ENCODE results near the gene ENTPD6.

ENTPD6 gene

DNA sequence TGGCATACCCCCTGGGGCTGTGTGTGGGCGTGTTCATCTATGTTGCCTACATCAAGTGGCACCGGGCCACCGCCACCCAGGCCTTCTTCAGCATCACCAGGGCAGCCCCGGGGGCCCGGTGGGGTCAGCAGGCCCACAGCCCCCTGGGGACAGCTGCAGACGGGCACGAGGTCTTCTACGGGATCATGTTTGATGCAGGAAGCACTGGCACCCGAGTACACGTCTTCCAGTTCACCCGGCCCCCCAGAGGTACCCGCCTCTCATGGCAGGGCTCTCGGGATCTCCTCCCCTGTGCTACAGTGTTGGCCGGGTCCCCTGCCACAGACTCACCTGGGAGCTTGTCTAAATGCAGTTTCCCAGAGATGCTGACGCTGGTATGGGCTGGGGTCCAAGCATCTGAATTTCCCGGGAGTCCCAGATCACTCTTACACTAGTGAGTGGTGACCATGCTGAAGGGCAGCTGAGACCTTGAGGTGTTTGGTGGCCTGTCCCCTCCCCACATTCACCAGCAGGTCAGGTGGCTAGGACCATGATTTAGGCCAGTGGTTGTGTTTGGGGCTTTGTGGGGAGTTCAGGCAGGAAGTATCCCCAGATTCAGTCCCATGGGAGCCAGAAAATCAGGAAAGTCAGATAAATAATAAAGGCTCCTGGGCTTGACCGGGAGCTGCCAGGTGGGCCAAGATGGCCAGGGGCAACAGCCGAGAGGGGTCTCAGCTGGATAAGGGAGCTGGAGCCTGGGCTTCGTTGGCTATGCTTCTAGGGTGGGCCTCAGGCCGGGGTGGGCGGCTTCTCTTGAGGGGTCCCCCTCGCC, 11.8 kb downstream of the ENTPD6 start:
- no peak overlapping the region for H3K4me3 ChIP-seq
- peaks cover 38% of the 10 kb centered on the region for H3K4me1 ChIP-seq
- H3K27me3 ChIP-seq: no peaks in the 10 kb centered on the region
- peaks cover 30% of the 10 kb centered on the region for H4K20me1 ChIP-seq
- no peak overlapping the region for H3K4me2 ChIP-seq
- H3K9ac ChIP-seq: no peak overlapping the region
- H3K9me3 ChIP-seq: no peaks in the 10 kb centered on the region
- H3K27ac ChIP-seq: no peak overlapping the region
- TF ChIP-seq Cebpa-rat (IDR thresholded peaks at IDR 0.05): no peak
- peaks cover 51% of the 10 kb centered on the region for H3K36me3 ChIP-seq

DNA sequence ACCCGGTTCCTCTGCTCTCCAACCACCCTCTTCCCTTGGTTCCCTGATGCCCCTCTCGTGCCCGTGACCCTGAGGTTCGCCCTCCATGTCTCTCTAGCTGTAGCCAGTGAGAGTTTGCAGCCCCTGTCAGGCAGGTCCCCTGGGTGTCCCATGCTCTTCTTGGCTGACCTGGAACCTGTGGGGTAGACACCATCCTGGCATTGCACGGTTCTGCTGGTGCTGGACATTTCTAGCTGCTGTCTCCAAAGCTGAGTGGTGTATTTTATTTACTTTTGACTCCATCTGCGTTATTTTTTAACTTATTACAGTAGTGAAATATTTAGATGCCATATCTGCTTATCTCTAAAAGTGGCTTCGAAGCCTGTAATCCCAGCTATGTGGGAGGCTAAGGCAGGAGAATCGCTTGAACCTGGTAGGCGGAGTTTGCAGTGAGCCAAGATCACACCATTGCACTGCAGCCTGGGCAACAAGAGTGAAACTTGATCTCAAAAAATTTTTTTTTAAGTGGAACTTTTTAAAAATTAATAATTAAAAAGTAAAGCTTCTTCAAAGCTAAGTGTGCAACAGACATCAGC, 12.5 kb downstream of the ENTPD6 start:
- TF ChIP-seq Cebpa-rat (IDR thresholded peaks at IDR 0.05): no peak
- no peak overlapping the region for H3K4me3 ChIP-seq
- H3K4me2 ChIP-seq: no peak overlapping the region

DNA sequence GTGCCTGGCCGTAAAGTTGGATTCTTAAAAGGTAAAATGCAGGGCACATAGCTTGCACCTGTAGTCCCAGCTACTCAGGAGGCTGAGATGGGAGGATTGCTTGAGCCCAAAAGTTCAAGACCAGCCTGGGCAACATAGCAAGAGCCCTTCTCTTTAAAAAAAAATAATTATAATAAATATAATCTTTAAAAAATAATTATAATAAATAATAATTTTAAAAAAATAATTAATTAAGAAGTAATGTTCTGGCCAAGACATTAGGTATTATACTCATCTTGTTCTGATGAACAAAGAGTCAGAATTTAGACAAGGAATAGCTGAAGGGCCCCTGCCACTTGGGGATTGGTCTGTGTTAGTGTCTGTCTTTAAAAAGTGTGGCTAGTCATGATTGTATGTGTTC, 13.9 kb downstream of the ENTPD6 start:
- Histone ChIP-seq H4K20me1 (peaks cover 27% of the 10 kb centered on the region), H3K4me1 (peaks cover 24% of the 10 kb centered on the region), H3K9ac (no peak overlapping the region), H3K9me3 (no peaks in the 10 kb centered on the region), H3K4me2 (no peak overlapping the region), H3K27me3 (no peaks in the 10 kb centered on the region), H3K36me3 (peaks cover 71% of the 10 kb centered on the region), H3K27ac (no peak overlapping the region), H3K4me3 (no peak overlapping the region)
- TF ChIP-seq Cebpa-rat (IDR thresholded peaks at IDR 0.05): no peak

More for the DNA sequence above, 12.5 kb downstream of the ENTPD6 start:
- peaks cover 30% of the 10 kb centered on the region for H4K20me1 ChIP-seq
- peaks cover 58% of the 10 kb centered on the region for H3K36me3 ChIP-seq
- H3K9ac ChIP-seq: no peak overlapping the region
- no peak overlapping the region for H3K27ac ChIP-seq
- no peaks in the 10 kb centered on the region for H3K27me3 ChIP-seq
- H3K4me1 ChIP-seq: peaks cover 38% of the 10 kb centered on the region
- no peaks in the 10 kb centered on the region for H3K9me3 ChIP-seq

- Histone ChIP-seq H3K27ac (no peak overlapping the region), H3K4me2 (no peak overlapping the region), H3K4me1 (peaks cover 19% of the 10 kb centered on the region), H3K36me3 (peaks cover 76% of the 10 kb centered on the region), H3K9me3 (no peaks in the 10 kb centered on the region), H4K20me1 (peaks cover 22% of the 10 kb centered on the region), H3K9ac (no peak overlapping the region), H3K27me3 (no peaks in the 10 kb centered on the region), H3K4me3 (no peak overlapping the region)
- TF ChIP-seq Cebpa-rat (IDR thresholded peaks at IDR 0.05): no peak
These were observed 14.4 kb downstream of the ENTPD6 start for GRCh38 chr20:25209911-25210310.

DNA sequence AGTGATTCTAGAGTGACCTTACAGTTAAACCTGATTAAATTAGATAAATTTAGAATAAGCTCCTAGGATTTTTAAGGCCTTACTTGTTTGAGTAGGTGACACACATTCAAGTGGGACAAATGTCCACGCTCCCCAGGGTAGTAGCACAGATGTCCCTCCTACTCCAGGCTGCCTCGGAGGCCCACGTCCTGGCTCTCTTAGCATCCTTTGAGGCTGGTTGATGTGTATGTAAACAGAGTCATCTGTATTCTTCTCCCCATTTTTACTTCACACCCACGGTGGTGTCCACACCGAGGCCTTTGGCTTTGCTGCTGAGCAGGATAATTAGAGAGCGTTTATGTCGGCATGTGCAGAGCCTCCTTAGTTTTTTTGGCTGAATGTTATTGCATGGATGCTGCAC, 15.8 kb downstream of the ENTPD6 start:
- no peak overlapping the region for H3K4me2 ChIP-seq
- no peak overlapping the region for H3K4me3 ChIP-seq
- H3K27ac ChIP-seq: no peak overlapping the region
- H3K4me1 ChIP-seq: 0 out of 2 replicates have a peak, but pooled peaks cover 10% of the 10 kb centered on the region
- no peak for TF ChIP-seq Cebpa-rat (IDR thresholded peaks at IDR 0.05)
- no peaks in the 10 kb centered on the region for H3K27me3 ChIP-seq
- H3K9ac ChIP-seq: no peak overlapping the region
- no peaks in the 10 kb centered on the region for H3K9me3 ChIP-seq
- peaks cover 82% of the 10 kb centered on the region for H3K36me3 ChIP-seq
- H4K20me1 ChIP-seq: peaks cover 9% of the 10 kb centered on the region

DNA sequence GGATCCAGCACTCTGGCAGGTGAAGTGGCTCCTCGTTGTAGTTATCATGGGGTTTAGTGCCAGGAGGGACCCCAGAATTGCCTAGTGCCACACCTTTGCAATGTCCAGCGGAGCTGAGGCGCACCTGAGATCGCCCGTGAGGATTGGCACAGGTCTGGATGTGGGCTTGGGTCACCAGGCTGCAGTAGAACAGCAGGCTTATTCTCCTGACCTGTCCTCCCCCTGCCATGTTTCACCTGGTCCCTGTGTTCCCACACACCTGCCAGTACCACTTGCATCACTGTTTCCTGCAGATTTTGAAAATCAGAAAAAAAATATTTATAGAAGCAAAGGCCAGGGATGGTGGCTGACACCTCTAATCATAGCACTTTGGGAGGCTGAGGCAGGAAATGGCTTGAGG, 16.7 kb downstream of the ENTPD6 start:
- Histone ChIP-seq H3K4me3 (no peak overlapping the region), H3K27me3 (no peaks in the 10 kb centered on the region), H3K27ac (no peak overlapping the region), H3K4me2 (no peak overlapping the region), H3K9ac (no peak overlapping the region), H4K20me1 (peaks cover 1% of the 10 kb centered on the region; the same call in 1 of the 2 replicates), H3K9me3 (no peaks in the 10 kb centered on the region), H3K36me3 (peaks cover 82% of the 10 kb centered on the region), H3K4me1 (0 out of 2 replicates have a peak, but pooled peaks cover 6% of the 10 kb centered on the region)
- TF ChIP-seq Cebpa-rat (IDR thresholded peaks at IDR 0.05): no peak

DNA sequence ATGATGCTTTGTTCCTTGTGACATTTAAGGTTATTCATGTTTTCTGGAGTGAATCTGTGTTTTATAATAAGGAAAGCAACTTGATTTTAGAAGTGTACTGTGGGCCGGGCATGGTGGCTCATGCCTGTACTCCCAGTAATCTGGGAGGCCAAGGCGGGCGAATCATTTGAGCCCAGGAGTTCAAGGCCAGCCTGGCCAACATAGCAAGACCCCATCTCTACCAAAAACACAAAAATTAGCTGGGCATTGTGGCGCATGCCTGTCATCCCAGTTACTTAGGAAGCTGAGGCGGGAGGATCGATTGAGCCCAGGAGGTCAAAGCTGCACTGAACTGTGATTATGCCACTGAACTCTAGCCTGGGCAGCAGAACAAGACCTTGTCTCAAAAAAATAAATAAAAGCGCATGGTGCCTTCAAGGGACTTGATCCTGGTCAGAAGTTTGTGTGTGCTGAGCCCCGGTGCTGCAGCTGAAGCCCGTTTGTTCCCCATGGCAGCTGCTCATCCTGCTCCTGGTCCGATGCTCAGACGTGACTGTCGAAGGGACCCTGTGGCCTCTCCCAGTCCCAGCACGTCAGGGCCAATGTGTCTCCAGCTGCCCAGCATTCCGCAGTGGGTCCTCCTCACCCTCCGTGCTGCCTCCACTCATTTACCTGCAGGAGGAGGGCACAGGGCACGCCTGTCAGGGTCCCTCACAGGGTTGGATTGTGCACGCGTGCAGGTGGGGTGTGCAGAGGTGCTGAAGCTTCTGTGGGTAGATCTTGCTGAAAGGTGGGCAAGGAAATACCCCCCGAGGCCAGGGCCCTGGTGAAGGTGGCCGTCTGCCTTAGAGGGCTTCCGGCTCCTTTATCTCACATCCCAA, 18.3 kb downstream of the ENTPD6 start:
- H3K4me2 ChIP-seq: no peak overlapping the region
- H3K27ac ChIP-seq: no peak overlapping the region
- H3K4me3 ChIP-seq: no peak overlapping the region
- H3K36me3 ChIP-seq: peaks cover 93% of the 10 kb centered on the region
- no peaks in the 10 kb centered on the region for H4K20me1 ChIP-seq
- H3K9me3 ChIP-seq: no peaks in the 10 kb centered on the region
- no peak for TF ChIP-seq Cebpa-rat (IDR thresholded peaks at IDR 0.05)
- H3K9ac ChIP-seq: no peak overlapping the region
- peaks cover 6% of the 10 kb centered on the region for H3K4me1 ChIP-seq
- no peaks in the 10 kb centered on the region for H3K27me3 ChIP-seq

DNA sequence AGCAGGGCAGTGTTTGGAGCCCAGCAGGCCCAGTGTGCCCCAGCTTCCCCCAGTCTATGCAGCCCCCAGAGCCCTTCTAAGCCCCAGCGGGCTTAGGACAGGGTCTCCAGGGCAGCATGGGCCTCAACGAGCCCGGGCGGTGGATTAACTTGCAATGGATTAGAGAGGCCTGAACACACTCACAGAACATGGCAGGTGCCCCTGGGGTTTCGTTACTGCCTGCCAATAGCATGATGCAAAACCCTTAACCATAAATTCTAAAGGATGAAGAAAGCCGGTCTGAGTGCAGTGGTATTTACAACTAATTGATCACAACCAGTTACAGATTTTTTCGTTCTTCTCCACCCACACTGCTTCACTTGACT, 18.9 kb downstream of the ENTPD6 start:
- no peak overlapping the region for H3K9ac ChIP-seq
- no peak overlapping the region for H3K4me3 ChIP-seq
- H3K4me2 ChIP-seq: no peak overlapping the region
- peaks cover 99% of the 10 kb centered on the region for H3K36me3 ChIP-seq
- H4K20me1 ChIP-seq: 0 out of 2 replicates have a peak, but pooled peaks cover 2% of the 10 kb centered on the region
- H3K27ac ChIP-seq: no peak overlapping the region
- no peak for TF ChIP-seq Cebpa-rat (IDR thresholded peaks at IDR 0.05)
- H3K4me1 ChIP-seq: peaks cover 13% of the 10 kb centered on the region
- H3K9me3 ChIP-seq: no peaks in the 10 kb centered on the region
- H3K27me3 ChIP-seq: no peaks in the 10 kb centered on the region

GRCh38 chr20:25214819-25215218, 19.3 kb downstream of the ENTPD6 start:
- TF ChIP-seq Cebpa-rat (IDR thresholded peaks at IDR 0.05): no peak
- Histone ChIP-seq H3K9me3 (no peaks in the 10 kb centered on the region), H3K27ac (no peak overlapping the region), H3K4me3 (no peak overlapping the region), H3K9ac (no peak overlapping the region), H4K20me1 (0 out of 2 replicates have a peak, but pooled peaks cover 6% of the 10 kb centered on the region), H3K27me3 (no peaks in the 10 kb centered on the region), H3K4me1 (peaks cover 17% of the 10 kb centered on the region), H3K36me3 (peaks cover 97% of the 10 kb centered on the region), H3K4me2 (no peak overlapping the region)
